WTC11 (cell line): ENCODE results near the gene GEMIN5. TPM values are rescaled to one million over a fixed set of nuclear protein-coding genes. Genes with fewer than 3 reads are reported as not detected.

Experiments
- ATAC-seq: fragments of 200-7000 bp; cut with Tn5 transposase; 2 replicates; pipeline ENCODE4 v1.10.0; 2021; ENCODE audit warnings: mild to moderate bottlenecking, moderate library complexity
- CTCF ChIA-PET: fragments of 300-600 bp; sonication (Branson Sonifier 250); formaldehyde crosslinking; loops from one replicate; lab custom pipeline; 2021; ENCODE audit warnings: antibody characterized with exemption; lab: Charles Lee
- POLR2A ChIA-PET: fragments of 350-600 bp; sonication (Branson Sonifier 250); formaldehyde crosslinking; loops from one replicate; lab custom pipeline; 2021; ENCODE audit warnings: antibody characterized with exemption; lab: Charles Lee
- DNase-seq: peaks from one replicate; pipeline ENCODE4 v3.0.0; 2021; ENCODE audit warnings: low spot score
- H3K27ac Mint-ChIP-seq: 2 replicates; pipeline ENCODE4 v1.8.0; 2021; ENCODE audit warnings: mixed read lengths
- H3K27me3 Mint-ChIP-seq: 2 replicates; pipeline ENCODE4 v1.8.0; 2021; ENCODE audit warnings: low read depth, mild to moderate bottlenecking, moderate library complexity, mixed read lengths
- H3K36me3 Mint-ChIP-seq: 2 replicates; pipeline ENCODE4 v1.8.0; 2021; ENCODE audit warnings: mixed read lengths
- H3K4me1 Mint-ChIP-seq: 2 replicates; pipeline ENCODE4 v1.8.0; 2022; ENCODE audit warnings: mixed read lengths
- H3K4me3 Mint-ChIP-seq: 2 replicates; pipeline ENCODE4 v1.8.0; 2021; ENCODE audit warnings: mild to moderate bottlenecking, moderate library complexity, mixed read lengths
- H3K9me3 Mint-ChIP-seq: 2 replicates; pipeline ENCODE4 v1.8.0; 2021; ENCODE audit warnings: mixed read lengths
- EMX1 ChIP-seq: fragments of 250-450 bp; sonication (Bioruptor Pico); IDR thresholded peaks from 2 replicates; pipeline ENCODE4 v1.8.0; 2021; ENCODE audit warnings: mild to moderate bottlenecking
- KAT7 ChIP-seq: sonication (generic); formaldehyde crosslinking; IDR thresholded peaks from 2 replicates; pipeline ENCODE4 v1.8.1; 2023; ENCODE audit warnings: missing genetic modification reagents, mild to moderate bottlenecking, borderline replicate concordance
- MXD4 ChIP-seq: fragments of 250-450 bp; sonication (Bioruptor Pico); IDR thresholded peaks from 2 replicates; pipeline ENCODE4 v1.8.0; 2021; ENCODE audit warnings: mild to moderate bottlenecking, moderate library complexity, borderline replicate concordance
- NFE2L1 ChIP-seq: sonication (generic); formaldehyde crosslinking; IDR thresholded peaks from 2 replicates; pipeline ENCODE4 v1.8.1; 2023; ENCODE audit warnings: missing genetic modification reagents
- NR3C1 ChIP-seq: sonication (generic); formaldehyde crosslinking; conservative IDR thresholded peaks from 2 replicates; pipeline ENCODE4 v1.8.1; 2023; ENCODE audit warnings: low read depth, mild to moderate bottlenecking, missing genetic modification reagents
- TEAD4 ChIP-seq: sonication (generic); formaldehyde crosslinking; IDR thresholded peaks from 2 replicates; pipeline ENCODE4 v1.8.0; 2022; ENCODE audit warnings: mild to moderate bottlenecking, missing genetic modification reagents
- ZNF232 ChIP-seq: sonication (generic); formaldehyde crosslinking; IDR thresholded peaks from 2 replicates; pipeline ENCODE4 v1.8.0; 2022; ENCODE audit warnings: mild to moderate bottlenecking, missing genetic modification reagents
- ZNF416 ChIP-seq: fragments of 250-450 bp; sonication (Bioruptor Pico); IDR thresholded peaks from 2 replicates; pipeline ENCODE4 v1.9.0; 2021; ENCODE audit warnings: mild to moderate bottlenecking, inconsistent platforms
- ZNF671 ChIP-seq: fragments of 250-450 bp; sonication (Bioruptor Pico); IDR thresholded peaks from 2 replicates; pipeline ENCODE4 v1.8.0; 2021; ENCODE audit warnings: mild to moderate bottlenecking
- total RNA-seq: library from RNA; stranded (reverse); gene quantifications from 3 replicates; pipeline ENCODE4 v1.2.3, GENCODE V29; 2021
- TF ChIP-seq, protein P1 (sequence below): fragments of 250-450 bp; sonication (Bioruptor Pico); conservative IDR thresholded peaks from 2 replicates; pipeline ENCODE4 v1.9.0; 2021; ENCODE audit warnings: mild to moderate bottlenecking
- TF ChIP-seq, protein P2 (sequence below): sonication (generic); formaldehyde crosslinking; IDR thresholded peaks from 2 replicates; pipeline ENCODE4 v1.8.0; 2023; ENCODE audit warnings: mild to moderate bottlenecking, missing genetic modification reagents
- TF ChIP-seq, protein P3 (sequence below): fragments of 200-600 bp; IDR thresholded peaks from 2 replicates; pipeline ENCODE4 v1.8.0; 2022; ENCODE audit warnings: antibody characterized with exemption
- TF ChIP-seq, protein P4 (sequence below): sonication (generic); formaldehyde crosslinking; IDR thresholded peaks from 2 replicates; pipeline ENCODE4 v1.8.1; 2022; ENCODE audit warnings: mild to moderate bottlenecking, moderate library complexity, missing genetic modification reagents

GEMIN5 gene
- total RNA-seq, 1 experiment from 2014 or later, result 34.8 TPM

DNA sequence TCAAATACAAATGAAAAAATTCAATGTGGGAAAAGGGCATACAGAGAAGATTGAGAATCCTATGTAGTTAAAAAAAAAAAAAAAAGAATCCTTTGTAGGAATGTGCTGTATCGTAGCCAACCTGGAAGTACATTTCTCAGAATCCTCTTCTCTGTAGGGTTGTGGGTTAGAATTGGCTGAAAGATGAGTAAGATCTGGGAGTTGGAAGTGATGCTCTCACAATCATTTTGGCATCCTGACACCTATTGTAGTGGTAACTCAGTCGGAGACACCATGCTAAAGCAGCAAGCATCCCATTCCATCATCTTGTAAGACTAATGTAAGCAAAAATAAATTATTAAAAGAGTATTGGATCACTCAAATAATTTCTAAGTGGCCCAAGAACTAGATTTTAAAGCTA, 33.5 kb upstream of the GEMIN5 start (continued):
- no peak for TF ChIP-seq ZNF671 (CRISPR knock-in tag)
- TF ChIP-seq NR3C1 (CRISPR knock-in tag), result no peak
- TF ChIP-seq ZNF232 (CRISPR knock-in tag), result no peak

GRCh38 chr5:154970759-154971158, 32.7 kb upstream of the GEMIN5 start:
- no peaks in the 10 kb centered on the region for H3K27me3 Mint-ChIP-seq
- DNase-seq (no peak), ATAC-seq (no peak)
- no peaks in the 10 kb centered on the region for H3K4me1 Mint-ChIP-seq
- CTCF ChIA-PET, result interaction anchor here (0.7 to 3.6 kb wide), 2 partner anchors 33 to 57 kb away, joined by 3 to 63 read pairs; no protein-coding TSS in a partner anchor
- no peak overlapping the region for H3K27ac Mint-ChIP-seq
- H3K9me3 Mint-ChIP-seq, result peaks cover 3% of the 10 kb centered on the region
- peaks cover 5% of the 10 kb centered on the region for H3K36me3 Mint-ChIP-seq
- H3K4me3 Mint-ChIP-seq, result no peak overlapping the region
- POLR2A ChIA-PET, result interaction anchor here (0.7 kb wide), 1 partner anchor 682 kb away, joined by 3 read pairs; no protein-coding TSS in a partner anchor
- TF ChIP-seq KAT7 (CRISPR knock-in tag) (no peak), NFE2L1 (no peak), ZNF671 (CRISPR knock-in tag) (no peak)

- H3K27ac Mint-ChIP-seq, result no peak overlapping the region
- POLR2A ChIA-PET, result no interaction called here
- no peaks in the 10 kb centered on the region for H3K27me3 Mint-ChIP-seq
- DNase-seq, result no peak
- TF ChIP-seq ZNF671 (CRISPR knock-in tag) (no peak), EMX1 (CRISPR knock-in tag) (no peak), TEAD4 (CRISPR knock-in tag) (no peak), ZNF416 (no peak)
- TF ChIP-seq, protein P1, sequence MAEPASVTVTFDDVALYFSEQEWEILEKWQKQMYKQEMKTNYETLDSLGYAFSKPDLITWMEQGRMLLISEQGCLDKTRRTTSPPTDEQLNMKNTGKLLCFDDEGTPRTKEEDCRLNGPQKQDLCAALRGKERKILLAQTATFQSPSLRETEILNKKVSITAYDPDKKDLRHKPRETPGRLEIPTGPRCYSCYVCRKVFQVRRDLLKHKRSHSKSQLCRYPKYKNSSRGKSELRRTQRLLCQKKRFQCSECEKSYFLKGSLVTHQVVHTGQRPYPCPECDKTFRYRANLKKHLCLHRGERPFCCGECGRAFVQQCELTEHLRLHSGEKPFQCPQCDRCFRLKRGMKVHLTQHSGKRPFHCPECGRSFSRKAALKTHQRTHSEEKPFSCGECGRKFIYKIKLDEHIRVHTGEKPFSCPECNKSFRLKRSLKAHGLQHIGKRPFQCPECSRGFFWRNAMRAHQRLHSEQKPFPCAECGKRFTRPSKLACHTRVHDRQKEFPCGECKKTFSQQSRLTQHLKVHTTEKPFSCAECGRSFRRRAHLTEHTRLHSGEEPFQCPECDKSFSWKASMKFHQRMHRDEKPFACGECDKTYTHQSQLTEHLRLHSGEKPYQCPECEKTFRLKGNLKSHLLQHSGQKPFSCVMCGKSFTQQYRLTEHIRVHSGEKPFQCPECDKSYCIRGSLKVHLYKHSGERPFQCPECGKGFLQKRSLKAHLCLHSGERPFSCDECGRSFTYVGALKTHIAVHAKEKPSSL (CRISPR knock-in tag), result no peak
- TF ChIP-seq, protein P2, sequence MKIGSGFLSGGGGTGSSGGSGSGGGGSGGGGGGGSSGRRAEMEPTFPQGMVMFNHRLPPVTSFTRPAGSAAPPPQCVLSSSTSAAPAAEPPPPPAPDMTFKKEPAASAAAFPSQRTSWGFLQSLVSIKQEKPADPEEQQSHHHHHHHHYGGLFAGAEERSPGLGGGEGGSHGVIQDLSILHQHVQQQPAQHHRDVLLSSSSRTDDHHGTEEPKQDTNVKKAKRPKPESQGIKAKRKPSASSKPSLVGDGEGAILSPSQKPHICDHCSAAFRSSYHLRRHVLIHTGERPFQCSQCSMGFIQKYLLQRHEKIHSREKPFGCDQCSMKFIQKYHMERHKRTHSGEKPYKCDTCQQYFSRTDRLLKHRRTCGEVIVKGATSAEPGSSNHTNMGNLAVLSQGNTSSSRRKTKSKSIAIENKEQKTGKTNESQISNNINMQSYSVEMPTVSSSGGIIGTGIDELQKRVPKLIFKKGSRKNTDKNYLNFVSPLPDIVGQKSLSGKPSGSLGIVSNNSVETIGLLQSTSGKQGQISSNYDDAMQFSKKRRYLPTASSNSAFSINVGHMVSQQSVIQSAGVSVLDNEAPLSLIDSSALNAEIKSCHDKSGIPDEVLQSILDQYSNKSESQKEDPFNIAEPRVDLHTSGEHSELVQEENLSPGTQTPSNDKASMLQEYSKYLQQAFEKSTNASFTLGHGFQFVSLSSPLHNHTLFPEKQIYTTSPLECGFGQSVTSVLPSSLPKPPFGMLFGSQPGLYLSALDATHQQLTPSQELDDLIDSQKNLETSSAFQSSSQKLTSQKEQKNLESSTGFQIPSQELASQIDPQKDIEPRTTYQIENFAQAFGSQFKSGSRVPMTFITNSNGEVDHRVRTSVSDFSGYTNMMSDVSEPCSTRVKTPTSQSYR (CRISPR knock-in tag), result no peak
- TF ChIP-seq, all 79 proteins: peak for 0
- no peaks in the 10 kb centered on the region for H3K9me3 Mint-ChIP-seq
- no peak for ATAC-seq
- no peaks in the 10 kb centered on the region for H3K4me1 Mint-ChIP-seq
- CTCF ChIA-PET, result interaction anchor here (1.4 to 1.6 kb wide), 2 partner anchors 36 to 60 kb away, joined by 5 to 7 read pairs; no protein-coding TSS in a partner anchor
- no peak overlapping the region for H3K4me3 Mint-ChIP-seq
- no peaks in the 10 kb centered on the region for H3K36me3 Mint-ChIP-seq
These were observed 30.9 kb upstream of the GEMIN5 start for GRCh38 chr5:154968953-154969352.

DNA sequence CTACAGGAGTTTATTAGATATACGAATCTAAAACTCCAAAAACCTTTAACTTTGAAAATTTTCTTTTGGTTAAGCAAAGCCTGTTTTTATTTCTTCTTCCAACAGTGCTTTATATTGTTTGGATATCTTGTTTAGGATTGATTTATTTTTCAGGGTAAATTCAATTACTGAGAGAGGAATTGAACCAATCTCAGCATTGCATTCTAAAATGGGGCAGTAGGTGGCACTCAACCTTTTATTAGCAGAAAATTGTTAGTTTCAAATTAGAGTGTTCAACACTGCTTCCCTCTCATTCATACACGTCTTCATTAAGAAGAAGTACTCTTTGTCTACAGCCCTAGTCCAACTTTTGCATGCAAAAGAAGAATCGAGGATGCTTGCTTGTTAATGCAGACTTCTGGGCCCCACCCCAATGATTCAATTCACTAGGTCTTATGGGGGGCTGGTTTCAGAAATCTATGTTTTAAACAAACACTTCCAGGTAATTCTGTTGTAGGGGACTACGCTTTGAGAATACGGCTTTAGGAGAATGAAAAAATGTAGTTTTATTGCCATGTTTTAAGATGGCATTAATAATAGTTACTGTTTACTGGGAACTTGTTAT, 29.5 kb upstream of the GEMIN5 start:
- DNase-seq, result no peak
- no peak overlapping the region for H3K4me3 Mint-ChIP-seq
- H3K36me3 Mint-ChIP-seq, result no peaks in the 10 kb centered on the region

More for the DNA sequence above, 29.5 kb upstream of the GEMIN5 start:
- H3K9me3 Mint-ChIP-seq, result no peaks in the 10 kb centered on the region
- H3K27ac Mint-ChIP-seq, result no peak overlapping the region
- H3K27me3 Mint-ChIP-seq, result no peaks in the 10 kb centered on the region
- no peaks in the 10 kb centered on the region for H3K4me1 Mint-ChIP-seq
- TF ChIP-seq, protein P3, sequence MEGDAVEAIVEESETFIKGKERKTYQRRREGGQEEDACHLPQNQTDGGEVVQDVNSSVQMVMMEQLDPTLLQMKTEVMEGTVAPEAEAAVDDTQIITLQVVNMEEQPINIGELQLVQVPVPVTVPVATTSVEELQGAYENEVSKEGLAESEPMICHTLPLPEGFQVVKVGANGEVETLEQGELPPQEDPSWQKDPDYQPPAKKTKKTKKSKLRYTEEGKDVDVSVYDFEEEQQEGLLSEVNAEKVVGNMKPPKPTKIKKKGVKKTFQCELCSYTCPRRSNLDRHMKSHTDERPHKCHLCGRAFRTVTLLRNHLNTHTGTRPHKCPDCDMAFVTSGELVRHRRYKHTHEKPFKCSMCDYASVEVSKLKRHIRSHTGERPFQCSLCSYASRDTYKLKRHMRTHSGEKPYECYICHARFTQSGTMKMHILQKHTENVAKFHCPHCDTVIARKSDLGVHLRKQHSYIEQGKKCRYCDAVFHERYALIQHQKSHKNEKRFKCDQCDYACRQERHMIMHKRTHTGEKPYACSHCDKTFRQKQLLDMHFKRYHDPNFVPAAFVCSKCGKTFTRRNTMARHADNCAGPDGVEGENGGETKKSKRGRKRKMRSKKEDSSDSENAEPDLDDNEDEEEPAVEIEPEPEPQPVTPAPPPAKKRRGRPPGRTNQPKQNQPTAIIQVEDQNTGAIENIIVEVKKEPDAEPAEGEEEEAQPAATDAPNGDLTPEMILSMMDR, result peak; percentile 33; the same call in 1 of the 2 replicates
- TF ChIP-seq MXD4, result no peak
- TF ChIP-seq, protein P4, sequence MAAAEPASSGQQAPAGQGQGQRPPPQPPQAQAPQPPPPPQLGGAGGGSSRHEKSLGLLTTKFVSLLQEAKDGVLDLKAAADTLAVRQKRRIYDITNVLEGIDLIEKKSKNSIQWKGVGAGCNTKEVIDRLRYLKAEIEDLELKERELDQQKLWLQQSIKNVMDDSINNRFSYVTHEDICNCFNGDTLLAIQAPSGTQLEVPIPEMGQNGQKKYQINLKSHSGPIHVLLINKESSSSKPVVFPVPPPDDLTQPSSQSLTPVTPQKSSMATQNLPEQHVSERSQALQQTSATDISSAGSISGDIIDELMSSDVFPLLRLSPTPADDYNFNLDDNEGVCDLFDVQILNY (CRISPR knock-in tag), result no peak
- ChIA-PET CTCF (interaction anchor here (1.2 to 1.4 kb wide), 2 partner anchors 37 to 60 kb away, joined by 7 to 8 read pairs; no protein-coding TSS in a partner anchor), POLR2A (no interaction called here)
- no peak for ATAC-seq
